ENCODE measurements around the gene DNAJC11.

GRCh38 chr1:6628971-6629479 lies 72.6 kb downstream of the DNAJC11 start:
- TF ChIP-seq CTCF (IDR thresholded peaks at IDR 0.05) (no peak), POLR2A (IDR thresholded peaks at IDR 0.05) (no peak)

Data from Peyer's patch (tissue), 4 donors.